Frontal cortex (tissue), 4 donors: Measurements from ENCODE around the gene CNOT6L. TPM values are rescaled to one million over a fixed set of nuclear protein-coding genes. Genes with fewer than 3 reads are reported as not detected.
"Not testable (repeated sequence)": the region's sequence is repeated elsewhere in the genome, so short reads cannot be mapped to it uniquely, and the experiment has no call there.

Source experiments
- DNase-seq, 2 donors: peaks; one replicate each; pipeline ENCODE4 v3.0.0; 2012; ENCODE audit warnings: low spot score in 2 of 2
- FAIRE-seq: peaks from 2 replicates; lab custom pipeline; 2012; peaks lifted over from hg19 to GRCh38; lab: Jason Lieb, UNC
- total RNA-seq: library from RNA; depleted of rRNA; stranded (reverse); fragments of >200 nt; gene quantifications from one replicate; pipeline ENCODE4 v1.2.3, GENCODE V29; 2014
- donor health status: control.
- donor health status: control.
- donor health status: control.

CNOT6L gene
- total RNA-seq, 1 donor from 2014 or later: 40.4 TPM

DNA sequence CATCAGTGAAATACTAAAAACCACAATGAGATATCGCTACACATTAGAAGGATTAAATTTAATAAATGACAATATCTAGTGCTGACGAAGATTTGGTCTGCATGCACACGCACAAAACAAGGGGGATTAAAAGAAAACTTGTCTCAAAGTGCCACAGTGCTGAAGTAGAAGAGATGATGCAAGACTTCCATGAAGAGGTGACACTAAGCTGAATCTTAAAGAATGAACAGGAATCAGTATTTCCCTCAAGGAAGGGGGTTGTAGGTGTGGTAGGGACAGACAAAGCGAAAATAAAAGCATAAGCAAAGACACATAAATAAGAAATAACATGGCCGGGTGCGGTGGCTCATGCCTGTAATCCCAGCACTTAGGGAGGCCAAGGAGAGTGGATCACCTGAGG lies 33.5 kb downstream of the CNOT6L start:
- FAIRE-seq: no peak
- DNase-seq: no peak

DNA sequence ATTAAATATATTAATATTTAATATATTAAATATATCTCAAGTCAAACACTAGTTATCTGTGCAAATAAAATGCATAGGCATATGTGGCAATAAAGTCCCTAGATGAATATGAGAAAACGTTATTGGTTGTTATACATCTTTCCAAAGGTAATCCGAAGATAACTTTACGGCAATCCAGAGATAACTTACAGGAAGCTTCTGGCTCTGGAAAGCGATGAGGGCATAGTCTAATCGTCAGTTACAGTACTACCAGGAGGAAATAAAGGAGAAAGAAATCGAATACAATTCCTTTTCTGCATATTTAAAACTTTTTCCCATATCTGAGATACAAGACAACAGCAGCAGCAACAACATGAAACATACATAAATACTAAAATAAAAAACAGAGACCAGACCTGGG lies 35.3 kb downstream of the CNOT6L start:
- no peak for DNase-seq
- no peak for FAIRE-seq

DNA sequence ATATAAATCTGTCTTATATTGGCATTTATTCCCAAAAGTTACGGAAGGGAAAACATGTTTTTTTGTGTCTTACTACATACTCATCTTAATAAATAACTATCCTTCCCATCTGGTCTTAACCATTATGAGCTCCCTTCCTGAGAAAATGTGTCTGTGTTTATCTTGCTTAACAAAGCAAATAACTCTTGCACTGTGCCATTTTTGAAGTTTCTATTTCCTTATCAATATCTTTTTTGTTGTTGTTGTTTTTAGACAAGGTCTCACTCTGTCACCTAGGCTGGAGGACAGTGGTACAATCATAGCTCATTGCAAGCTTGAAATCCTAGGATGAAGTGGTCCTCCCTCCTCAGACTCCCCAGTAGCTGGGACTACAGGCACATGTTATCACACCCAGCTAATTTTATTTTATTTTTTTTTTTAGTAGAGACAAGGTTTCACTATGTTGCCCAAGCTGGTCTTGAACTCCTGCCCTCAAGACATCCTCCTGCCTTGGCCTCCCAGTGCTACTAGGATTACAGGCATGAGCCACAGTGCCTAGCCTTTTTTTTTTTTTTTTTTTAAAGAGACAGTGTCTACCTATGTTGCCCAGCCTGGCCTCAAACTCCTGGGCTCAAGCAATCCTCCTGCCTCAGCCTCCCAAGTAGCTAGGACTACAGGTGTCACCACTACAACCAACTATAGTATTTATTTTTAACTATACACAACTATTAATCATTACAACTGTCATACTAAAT lies 36.9 kb downstream of the CNOT6L start:
- FAIRE-seq (no peak), DNase-seq (no peak)

DNA sequence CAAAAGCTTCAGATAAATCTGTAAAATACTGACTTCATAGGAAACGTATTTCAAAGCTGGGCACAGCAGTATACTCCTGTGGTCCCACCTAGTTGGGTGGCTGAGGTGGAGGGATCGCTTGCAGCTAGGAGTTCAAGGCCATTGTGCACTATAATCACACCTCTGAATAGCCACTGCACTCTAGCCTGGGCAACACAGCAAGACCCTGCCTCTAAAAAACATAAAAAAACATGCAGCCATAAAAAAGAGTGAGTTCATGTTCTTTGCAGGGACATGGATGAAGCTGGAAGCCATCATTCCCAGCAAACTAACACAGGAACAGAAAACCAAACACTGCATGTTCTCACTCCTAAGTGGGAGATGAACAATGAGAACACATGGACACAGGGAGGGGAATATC lies 38.4 kb downstream of the CNOT6L start:
- DNase-seq, FAIRE-seq: not testable (repeated sequence)

DNA sequence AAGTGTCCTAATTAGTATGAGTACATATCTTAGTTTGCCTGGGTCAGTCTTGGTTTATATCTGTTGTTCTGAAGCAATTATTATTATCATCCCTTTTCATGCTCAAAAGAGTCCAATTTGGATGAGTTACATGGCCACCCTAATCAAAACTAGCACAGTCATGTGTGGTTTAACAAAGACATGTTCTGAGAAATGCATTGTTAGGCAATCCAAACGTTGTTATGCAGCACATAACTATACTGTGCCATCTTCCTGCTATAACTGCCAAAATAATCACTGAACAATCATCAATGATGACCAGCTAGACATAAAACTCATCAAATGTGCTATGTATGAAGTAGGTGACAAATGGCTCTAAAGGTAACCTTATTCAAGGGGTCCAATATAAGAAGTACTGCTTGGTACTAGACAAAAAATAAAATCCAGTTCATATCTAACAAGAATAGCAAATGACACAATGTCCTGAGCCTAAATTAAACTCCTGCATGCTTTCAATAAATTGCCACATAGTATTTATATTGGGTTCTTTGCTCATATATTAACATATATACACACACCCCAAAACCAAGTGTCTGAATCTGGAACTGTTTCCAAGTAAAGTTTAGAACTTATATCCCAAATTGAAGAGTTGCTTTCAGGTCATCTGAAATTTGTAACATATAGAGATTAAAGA lies 41.9 kb downstream of the CNOT6L start:
- FAIRE-seq (no peak), DNase-seq (no peak)

DNA sequence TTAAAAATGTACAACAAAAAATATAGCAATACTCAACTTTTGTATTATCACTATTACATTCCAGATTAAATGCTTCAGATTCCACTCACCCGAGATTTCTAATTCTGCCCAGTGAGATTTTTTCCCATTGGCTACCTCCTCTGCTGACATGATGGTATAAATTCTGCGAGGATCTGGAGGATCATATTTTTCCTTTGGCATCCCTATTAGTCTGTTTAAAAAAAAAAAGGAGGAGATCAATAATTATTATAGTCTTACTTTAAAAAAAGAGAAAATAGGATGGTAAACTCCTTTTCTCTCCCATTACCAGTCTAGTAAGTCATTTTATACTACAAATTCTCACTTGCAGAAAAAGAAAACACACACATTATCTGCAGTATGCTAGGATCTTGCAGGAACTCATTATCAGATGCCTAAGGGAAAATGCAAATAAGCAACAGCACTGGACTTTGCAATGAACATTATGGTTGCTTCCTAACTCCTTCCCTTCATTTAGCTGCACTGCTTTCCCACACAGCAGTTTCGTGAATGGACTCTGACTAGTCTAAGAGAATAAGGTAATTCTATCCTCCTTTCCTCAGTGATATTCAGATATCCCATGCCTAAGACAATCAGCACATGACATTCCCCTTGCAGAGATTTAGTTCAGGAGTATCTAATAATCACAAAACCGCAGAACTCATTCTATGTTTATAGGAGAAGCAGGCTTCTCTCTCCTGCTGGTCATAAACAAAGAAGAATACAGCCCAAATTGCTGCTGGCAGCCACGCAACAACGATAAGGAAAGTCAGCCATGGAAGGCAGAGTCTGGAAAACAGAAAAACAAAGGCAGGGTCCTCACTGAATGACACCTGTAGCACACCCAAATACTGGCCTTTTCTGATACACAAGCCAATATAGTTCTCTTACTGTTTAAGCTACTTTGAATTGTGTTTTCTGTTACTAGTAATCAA lies 42.7 kb downstream of the CNOT6L start:
- FAIRE-seq (no peak), DNase-seq (no peak)

DNA sequence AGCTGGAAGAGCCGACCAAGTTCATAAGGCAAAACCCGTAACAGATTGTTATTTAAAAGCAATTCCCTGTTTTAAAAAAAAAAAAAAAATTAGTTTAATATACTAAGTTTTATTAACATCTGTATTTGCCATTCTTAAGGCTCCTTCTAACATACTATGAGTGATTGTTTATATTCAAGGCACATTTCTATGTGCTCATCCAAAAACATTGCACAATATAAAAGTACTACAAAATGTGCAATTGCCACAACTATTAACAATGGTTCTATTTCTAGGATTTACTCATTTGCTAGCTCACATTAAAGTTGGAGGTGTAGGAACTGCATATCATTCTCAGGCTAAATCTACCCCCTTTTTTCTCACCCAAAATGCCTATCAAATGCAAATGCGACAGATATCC lies 46.1 kb downstream of the CNOT6L start:
- FAIRE-seq (no peak), DNase-seq (no peak)

DNA sequence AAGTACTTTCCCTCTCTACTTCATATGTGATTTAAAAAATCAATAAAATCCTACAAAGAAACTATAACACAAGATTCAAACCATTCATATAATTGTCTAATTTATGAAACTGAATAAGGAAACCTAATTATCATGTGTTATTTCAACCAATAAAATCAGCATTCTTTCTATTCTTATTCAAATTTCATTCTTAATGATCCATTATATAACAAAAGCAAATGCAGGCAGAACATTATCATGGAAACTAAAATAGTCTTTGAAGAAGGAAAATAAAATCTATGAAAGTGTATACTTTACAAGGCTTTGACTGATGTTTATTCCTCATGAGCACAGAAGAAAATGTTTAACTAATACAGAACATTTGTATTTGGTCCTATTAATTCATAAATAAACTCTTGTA lies 47.6 kb downstream of the CNOT6L start:
- FAIRE-seq (no peak), DNase-seq (no peak)

DNA sequence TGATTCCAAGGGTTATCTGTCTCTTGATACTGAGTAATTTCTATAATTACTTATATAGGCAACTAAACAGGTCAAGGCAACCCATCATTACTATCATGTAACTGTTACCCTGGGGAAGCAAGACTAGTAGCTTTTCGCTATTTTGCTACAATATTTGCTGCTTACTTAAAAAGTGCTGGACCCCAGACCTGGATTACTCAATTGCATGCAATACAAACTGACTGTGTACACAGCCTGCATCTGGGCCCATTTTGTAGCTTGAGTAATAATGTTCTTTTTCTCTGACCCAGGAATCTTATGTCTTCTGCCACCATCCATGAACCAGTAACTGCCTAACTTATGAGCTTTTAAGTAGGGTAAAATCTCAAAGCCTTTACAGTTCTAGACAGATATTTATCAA lies 53.4 kb downstream of the CNOT6L start:
- DNase-seq (no peak), FAIRE-seq (no peak)

DNA sequence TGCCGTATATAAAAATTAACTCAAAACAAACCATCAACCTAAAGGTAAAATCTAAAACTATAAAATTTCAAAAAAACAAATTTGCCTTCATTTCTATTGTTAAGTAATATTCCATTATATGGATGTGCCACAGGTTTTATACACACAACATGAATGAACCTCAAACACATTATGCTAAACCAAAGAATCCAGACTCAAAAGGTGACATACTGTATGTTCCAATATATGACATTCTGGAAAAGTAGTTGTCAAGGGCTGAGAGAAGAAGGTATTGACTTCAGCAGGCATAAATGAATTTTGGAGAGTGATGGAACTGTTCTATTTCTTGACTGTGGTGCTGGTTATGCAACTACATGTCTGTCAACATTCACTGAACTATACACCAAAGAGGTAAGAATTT lies 56.6 kb downstream of the CNOT6L start:
- DNase-seq (no peak), FAIRE-seq (no peak)

DNA sequence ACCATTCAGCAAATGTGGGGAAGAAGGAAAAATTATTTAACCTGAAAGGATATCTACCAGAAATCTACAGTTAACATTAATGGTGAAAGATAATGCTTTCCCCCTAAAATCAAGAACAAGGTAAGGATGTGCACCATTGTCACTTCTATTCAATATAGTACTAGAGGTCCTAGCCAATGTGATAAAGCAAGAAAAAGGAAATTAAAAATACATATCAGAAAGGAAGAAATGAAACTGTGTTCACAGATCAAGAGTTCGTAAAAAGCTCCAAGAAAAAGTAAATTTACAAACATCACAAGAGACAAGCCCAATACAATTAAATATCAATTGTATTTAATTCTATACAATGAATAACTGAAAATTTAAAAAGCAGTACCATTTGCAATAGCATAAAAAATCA lies 57.6 kb downstream of the CNOT6L start:
- DNase-seq (no peak), FAIRE-seq (no peak)

DNA sequence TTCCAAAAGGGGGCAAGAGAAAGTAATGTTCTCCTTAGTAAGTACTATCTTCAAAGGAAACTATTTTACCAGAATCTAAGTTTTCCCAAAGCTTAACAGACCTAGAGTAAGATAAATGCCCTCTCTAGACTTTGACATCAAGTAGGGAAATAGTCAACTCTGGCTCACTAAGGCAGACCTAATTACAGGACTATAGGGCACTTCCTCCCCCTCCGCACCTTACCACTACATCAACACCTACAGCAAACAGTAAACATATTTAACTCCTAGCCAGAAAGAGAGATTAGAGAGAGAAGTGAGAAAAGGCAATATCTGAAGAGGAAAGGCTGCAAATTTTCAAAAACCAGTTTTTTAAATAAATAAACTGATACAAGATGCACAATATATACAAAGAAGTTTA lies 60.4 kb downstream of the CNOT6L start:
- DNase-seq: no peak
- FAIRE-seq: no peak

DNA sequence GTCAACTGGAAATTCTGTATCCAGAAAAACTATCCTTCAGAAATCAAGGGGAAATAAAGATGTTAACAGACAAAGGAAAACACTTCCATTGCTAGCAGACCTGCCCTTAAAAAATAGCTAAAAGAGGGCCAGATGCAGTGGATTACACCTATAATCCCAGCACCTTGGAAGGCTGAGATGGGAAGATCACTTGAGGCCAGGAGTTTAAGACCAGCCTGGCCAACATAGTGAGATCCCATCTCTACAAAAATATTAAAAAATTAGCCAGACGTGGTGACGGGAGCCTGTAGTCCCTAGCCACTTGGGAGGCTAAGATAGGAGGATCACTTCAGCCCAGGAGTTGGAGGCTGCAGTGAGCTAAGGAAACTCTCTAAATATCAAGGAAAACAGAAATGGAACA lies 67.4 kb downstream of the CNOT6L start:
- no peak for FAIRE-seq
- DNase-seq: no peak

DNA sequence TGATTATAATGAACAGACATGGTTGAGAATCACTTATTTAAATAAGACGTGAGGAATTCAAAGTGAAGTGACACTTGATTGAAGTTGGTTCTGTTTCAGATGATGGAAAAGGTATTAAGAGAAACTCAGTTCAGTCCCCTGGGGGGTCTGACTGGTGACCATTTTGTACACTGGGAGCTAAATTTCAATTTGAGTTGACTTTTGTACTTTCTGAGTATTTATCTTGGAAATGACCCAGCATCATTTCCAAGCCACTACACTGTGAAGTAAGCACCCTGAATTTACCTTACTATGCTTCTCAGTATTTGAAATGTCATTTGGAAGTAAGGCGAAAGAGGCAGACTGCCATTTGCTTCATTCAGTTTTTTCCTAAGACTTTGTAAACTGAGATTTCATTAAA lies 73.4 kb downstream of the CNOT6L start:
- no peak for DNase-seq
- FAIRE-seq: no peak

DNA sequence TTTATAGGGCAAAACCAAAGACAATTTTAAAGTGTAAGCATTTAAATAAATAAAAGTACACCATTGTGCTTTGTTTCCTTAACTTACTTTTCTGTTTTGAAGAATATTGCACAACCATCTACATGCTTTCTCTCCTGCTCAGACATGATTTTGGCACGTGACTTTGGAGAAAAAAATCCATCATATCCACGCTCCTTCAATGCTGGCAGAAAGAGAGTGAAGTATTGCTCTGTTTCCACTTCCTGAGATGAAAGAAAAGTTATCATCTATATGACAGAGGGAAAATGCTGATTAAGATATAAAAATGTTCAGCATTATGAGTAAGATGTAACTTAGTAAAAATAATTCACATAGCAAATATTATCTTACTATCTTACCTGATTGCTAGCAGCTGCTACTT lies 77.1 kb downstream of the CNOT6L start:
- no peak for DNase-seq
- FAIRE-seq: no peak

DNA sequence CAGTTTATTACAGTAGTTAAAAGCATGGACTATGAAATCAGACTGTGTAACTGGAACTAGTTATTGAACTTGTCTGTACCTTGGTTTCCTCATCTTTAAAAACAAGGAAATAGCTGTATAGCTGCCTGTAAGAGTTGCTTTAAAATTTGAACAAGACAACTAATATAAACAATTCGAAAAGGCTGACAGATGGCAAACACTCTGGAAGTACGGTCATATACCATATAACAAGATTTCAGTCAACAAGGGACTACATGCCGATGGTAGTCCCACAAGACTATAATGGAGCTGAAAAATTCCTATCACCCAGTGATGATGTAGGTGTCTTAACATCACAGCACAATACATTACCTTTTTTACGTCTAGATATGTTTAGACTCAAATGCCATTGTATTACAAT lies 78.7 kb downstream of the CNOT6L start:
- DNase-seq: no peak
- FAIRE-seq: no peak

DNA sequence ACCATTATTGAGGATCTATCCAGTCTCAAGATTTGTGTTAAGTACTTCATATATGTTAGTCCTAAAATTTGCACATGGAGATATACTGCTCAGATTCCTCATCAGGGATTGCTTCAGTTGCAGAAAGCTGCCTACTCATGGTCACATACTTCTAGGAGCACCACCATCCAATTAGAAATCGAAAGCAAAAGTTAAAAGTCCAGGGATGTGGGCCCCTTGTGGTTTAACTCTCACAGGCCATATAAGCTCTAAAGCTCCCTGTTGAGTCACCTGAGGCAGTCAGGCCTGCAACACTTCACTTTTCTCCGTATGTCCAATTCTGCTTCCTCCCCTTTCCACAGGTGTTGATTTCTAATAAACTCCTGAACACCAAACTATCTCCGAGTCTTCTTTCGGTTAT lies 84.2 kb downstream of the CNOT6L start:
- FAIRE-seq (no peak), DNase-seq (no peak)

DNA sequence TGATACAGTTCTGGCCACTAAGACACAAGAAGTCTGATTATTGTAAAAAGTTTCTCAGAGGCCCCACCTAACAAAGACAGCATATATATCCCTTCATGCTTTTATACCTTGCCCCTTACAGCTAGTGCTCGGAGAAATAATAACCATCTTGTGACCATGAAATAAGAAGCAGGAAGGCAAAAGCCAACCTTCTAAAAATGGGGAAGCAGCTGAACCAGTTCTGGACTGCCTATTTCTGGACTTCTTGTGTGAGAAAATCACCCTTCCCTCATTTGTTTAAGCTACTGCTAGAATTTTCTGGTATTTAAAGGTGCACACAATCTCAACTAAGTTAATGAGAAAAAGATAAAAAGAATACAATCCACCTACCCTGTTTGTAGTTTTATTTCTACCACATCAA lies 87.5 kb downstream of the CNOT6L start:
- DNase-seq (no peak), FAIRE-seq (no peak)

DNA sequence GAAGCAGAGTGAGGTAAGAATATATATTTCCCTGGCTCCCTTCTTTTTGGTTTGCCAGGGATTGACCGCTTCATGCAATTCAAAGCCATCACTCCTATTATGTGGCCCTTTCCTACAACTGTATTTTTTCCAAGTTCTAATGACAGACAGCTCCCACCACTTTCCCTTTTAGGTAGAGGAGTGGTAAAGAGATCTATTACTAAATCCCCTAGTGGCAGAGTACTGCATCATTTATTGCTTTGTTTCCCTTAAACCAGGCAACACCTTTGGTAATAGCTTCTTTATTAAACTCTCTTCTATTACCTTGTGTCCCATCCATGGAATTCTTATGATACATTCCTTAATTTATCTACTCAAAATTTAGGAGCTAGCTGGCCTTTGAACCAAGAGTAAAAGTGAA lies 90.7 kb downstream of the CNOT6L start:
- DNase-seq (no peak), FAIRE-seq (no peak)

DNA sequence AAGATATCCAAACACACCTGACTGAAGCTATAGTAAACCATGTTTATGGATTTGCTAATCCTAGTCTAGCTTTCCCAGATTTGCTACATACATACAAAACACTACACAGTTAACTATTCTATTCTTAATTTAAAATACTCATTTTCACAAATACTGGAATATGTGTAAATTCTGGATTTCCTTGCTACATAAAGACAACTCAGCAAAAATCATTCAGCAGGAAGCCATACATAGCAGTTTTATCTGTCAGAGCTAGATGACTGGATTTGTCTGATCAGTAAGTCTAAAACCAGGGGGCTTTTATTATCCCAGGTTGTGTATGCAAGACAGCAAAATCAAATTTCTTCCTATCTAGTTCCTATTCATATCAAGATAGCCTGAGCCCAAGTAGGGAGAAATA lies 98.1 kb downstream of the CNOT6L start:
- FAIRE-seq: no peak
- DNase-seq: no peak

DNA sequence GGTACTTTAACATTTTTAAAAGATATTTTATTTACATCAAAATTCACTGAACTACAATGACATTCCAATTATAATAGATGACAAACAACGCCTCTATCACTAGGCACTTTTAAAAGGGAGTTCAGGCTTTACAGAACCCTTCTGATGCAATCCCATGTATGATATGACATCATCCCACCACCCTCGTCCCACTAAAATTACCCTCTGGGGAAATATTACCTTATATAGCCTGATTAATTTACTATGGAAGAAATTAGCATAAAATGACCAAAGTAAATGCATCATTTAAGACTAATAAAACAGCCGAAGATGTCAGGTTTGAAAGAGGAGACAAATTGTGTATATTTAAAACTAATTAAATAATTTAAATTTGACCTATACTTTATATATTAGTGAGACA lies 100.7 kb downstream of the CNOT6L start:
- DNase-seq, FAIRE-seq: not testable (repeated sequence)
